NCI-H446 treated with DMSO at 0.1 percent for 48 hours (cell line): ENCODE measurements around the gene BRPF1.
A peak's percentile ranks its signal among the peaks of the same experiment; 100 is the strongest.

Experiments used
- DNase-seq: peaks from one replicate; lab custom pipeline; 2025; lab: John Stamatoyannopoulos, UW

BRPF1 gene

GRCh38 chr3:9791790-9792404, 60.4 kb downstream of the BRPF1 start:
- DNase-seq, result no peak

- DNase-seq, result peak; percentile 85
These were observed 61.0 kb downstream of the BRPF1 start, which contains the start of the genes ARPC4 and TADA3 for GRCh38 chr3:9792405-9793160. Gene ARPC4, plus strand, starts transcription at chr3:9793082. Its CDS starts 40 bp downstream, at chr3:9793122. Gene TADA3, minus strand, starts transcription at chr3:9792473. Its CDS starts 1,007 bp downstream, at chr3:9791466.

- no peak for DNase-seq
These were observed 61.7 kb downstream of the BRPF1 start for GRCh38 chr3:9793161-9793781.

- no peak for DNase-seq
These were observed 62.9 kb downstream of the BRPF1 start for GRCh38 chr3:9794400-9794799.

GRCh38 chr3:9795207-9795606, 63.7 kb downstream of the BRPF1 start:
- no peak for DNase-seq

GRCh38 chr3:9797196-9797945, 65.8 kb downstream of the BRPF1 start:
- no peak for DNase-seq
